ENCODE measurements around the gene HPGDS.
"Not testable (repeated sequence)": the region's sequence is repeated elsewhere in the genome, so short reads cannot be mapped to it uniquely, and the experiment has no call there.

Gene HPGDS

GRCh38 chr4:94356444-94356843 is 13.8 kb upstream of the HPGDS start:
- no peak for DNase-seq

- DNase-seq: no peak
Observed at GRCh38 chr4:94354474-94354896, 11.8 kb upstream of the HPGDS start.

DNA sequence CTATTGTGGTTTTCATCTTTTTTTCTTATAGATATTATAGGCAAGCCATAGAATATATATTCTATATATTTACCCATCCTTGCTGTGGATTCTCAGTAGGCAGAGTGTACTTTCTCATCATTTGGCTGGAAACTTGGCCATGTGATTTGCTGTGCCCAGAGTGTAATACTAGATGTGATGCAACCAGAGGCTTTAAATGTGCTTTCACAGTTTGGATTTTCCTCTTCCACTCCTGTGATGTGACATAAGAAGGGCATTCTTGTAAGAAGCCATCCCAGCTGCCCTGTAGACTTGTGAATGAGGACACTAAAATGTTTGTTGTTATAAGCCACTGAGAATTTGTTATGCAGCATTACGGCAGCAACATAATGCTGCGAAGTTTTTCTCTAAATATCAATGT is 10.4 kb upstream of the HPGDS start:
- DNase-seq: no peak

GRCh38 chr4:94352163-94352562 is 9.5 kb upstream of the HPGDS start:
- DNase-seq: no peak

GRCh38 chr4:94351319-94351718 is 8.7 kb upstream of the HPGDS start:
- DNase-seq: no peak

DNA sequence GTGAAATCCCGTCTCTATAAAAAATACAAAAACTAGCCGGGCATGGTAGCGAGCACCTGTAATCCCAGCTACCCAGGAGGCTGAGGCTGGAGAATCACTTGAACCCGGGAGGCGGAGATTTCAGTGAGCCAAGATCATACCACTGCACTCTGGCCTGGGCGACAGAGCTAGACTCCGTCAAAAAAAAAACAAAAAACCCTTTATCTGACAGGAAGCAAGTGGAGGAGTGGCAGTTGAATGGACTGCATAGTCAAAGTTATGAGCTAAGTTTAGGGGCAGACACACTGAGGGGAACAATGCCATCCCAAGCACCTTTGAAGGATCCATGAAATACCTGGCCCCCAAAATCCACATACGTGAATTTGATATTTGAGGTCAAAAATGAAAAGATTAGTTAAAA is 7.5 kb upstream of the HPGDS start:
- DNase-seq: no peak

GRCh38 chr4:94349193-94349592 is 6.6 kb upstream of the HPGDS start:
- no peak for DNase-seq

DNA sequence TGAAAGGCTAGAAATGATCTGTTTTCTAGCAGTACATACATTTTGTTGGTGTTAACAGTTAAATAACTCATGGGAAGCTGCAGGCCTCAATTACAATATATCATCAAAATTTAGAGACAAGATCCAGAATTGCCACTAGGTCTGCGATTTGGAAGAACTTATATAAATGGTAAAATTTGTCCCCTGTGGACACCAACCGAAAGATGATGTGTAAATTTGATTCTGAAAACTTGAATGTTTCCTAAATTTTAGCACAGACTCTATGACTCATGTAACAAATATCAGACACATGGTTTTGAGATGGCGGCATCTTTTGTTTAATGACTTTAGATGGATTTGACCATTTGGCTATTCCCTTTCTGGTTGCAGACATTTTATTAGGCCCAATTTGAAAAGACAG is 6.0 kb upstream of the HPGDS start:
- DNase-seq: no peak

GRCh38 chr4:94346541-94346940 is 3.9 kb upstream of the HPGDS start:
- DNase-seq: no peak

DNA sequence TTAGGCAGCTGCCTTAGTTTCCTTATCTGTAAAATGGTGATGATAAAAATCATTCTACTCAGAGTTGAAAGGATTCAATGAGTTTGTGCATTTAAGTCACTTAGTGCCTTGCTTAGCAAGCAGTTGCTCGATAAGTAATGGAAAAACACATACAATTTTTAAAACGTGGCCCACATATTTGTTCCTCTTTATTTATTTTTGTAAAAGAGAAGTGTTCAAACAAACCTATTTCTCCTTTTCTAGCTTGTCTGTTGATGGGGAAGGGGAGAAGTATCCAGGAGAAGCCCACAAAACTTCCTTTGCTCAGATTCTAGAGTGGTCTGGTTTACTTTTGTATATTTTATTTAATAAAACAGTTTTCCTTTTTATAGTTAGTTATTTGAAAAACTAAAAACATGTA is 3.3 kb upstream of the HPGDS start:
- DNase-seq: no peak

DNA sequence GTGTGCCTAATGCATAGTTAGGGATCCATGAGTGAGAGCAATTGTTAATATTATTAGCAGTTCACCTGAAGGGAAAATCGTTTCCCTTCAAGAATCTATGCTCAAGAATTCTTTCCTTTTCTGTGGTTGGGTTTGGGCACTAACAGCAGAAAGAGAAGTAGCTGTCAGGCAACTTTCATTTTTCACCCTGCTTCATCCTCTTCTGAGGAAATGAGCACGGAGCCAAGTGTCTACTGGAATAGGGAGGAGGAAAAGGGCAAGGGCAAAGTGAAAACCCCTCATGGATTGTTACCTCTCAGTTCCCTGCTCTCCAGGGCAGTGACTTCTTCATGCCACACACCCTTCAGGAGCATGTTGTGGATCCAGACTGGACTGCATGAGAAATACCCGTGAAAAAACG is 2.6 kb upstream of the HPGDS start:
- no peak for DNase-seq

DNA sequence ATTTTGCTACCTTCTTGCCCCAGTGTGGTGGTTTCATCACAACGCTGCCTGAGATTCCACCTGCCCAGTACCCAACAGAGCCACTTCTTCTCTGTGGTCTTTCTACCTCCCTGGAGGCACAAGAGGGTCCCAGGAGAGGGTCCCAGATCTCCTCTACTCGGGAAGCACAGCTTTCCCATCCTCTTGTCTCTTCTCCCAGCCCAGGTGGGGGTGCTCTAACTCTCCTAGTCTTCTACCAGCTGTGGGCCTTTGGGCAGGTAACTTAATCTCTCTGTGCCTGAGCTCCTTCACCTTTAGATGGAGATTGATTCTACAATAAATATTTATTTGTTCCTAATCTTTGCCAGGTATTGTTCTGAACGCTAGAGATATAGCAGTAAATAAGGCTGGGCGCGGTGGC is 1.8 kb upstream of the HPGDS start:
- no peak for DNase-seq

DNA sequence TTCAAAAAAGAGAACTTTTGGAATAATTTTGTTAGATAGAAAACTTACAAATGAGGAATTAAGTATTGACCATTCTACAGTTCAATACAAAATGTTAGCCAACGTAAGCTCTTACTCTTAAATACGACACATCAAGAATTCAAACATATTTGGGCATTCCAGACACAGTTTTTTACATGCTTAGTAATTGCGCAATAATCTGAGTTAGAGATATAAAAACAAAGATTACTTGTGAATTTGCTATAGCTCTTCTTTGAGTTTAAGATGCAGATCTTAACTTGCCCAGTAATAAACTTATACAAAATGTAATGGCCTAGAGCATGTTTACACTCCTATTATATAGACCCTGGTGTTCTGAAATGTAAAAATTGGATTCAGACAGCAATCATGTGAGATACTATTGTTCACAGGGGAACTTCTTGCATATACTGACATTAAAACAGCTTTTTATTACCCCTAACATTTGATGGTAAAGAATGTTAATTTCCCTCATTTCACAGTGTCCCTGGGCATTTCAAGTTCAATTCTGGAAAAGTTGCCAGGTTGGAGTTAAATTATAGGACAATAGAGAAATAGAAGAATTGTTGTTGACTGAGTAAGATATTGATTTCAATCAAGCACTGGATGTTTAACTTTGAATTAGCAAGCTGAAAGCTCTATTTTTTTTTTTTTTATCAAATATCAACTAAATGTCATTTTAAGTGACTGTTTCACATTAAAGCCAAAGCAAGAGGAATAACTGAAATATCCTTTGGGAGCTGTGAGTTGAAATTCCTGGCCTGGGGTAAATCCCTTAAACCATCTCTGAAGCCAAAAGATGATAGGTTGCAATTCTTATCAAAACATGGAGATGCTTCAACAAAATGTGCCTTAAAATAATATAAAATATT is 910 bp downstream of the HPGDS start:
- no peak for DNase-seq

- DNase-seq: no peak
Observed at GRCh38 chr4:94339779-94340178, 2.9 kb downstream of the HPGDS start.

DNA sequence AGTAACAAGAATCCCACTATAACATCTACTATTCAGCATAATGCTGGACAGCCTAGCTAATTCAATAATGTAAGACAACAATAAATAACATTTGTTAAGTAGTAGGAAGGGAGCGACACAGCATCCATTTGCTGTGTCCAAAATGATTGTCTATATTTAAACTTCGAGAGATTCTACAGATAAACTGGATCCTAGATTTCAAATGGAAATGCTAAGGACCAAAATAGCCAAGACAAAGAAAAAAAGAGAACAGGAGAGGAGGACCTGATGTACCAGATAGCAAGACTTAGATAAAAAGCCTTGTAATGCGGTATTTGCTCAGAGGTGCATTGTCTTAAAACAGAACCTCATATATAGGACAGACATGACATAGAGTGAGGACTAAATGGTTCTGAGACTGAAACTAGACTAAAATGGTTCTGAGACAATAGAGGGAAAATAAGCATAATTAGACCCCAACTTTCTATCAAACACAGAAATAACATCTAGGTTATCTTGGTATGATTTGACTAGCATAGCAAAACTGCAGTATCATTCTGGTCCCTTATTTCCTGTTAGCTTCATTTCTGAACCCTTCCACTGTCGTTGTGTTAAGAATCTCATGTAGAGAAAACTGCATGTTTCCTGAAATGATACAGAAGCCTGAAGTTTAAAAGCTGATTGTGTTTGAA is 3.8 kb downstream of the HPGDS start:
- DNase-seq: no peak

- DNase-seq: not testable (repeated sequence)
Observed at GRCh38 chr4:94336791-94337190, 5.8 kb downstream of the HPGDS start.

- no peak for DNase-seq
Observed at GRCh38 chr4:94336303-94336702, 6.3 kb downstream of the HPGDS start.

- DNase-seq: no peak
Observed at GRCh38 chr4:94334962-94335361, 7.7 kb downstream of the HPGDS start.

- no peak for DNase-seq
Observed at GRCh38 chr4:94334476-94334875, 8.2 kb downstream of the HPGDS start.

GRCh38 chr4:94333866-94334265 is 8.8 kb downstream of the HPGDS start:
- DNase-seq: no peak

GRCh38 chr4:94332983-94333590 is 9.5 kb downstream of the HPGDS start:
- no peak for DNase-seq

DNA sequence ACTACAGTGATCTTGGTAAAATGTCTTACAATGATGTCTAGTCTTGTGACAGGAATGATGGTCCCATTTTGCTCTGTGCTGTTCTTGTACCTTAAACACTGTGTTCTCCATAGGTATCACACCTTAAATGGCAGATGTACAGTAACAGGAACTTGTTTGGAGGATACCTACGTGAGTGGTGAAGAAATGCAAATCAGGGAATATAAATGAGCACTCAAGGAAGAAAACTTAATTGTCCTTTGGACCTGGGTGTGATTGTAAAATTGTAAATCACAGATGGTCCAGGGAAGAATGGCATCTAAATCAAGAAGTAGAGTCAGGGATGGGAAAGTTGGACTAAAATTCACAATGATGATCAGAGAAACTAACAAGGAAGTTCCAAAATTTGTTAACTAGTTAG is 12.7 kb downstream of the HPGDS start:
- no peak for DNase-seq

- DNase-seq: no peak
Observed at GRCh38 chr4:94325835-94326234, 16.8 kb downstream of the HPGDS start.

DNA sequence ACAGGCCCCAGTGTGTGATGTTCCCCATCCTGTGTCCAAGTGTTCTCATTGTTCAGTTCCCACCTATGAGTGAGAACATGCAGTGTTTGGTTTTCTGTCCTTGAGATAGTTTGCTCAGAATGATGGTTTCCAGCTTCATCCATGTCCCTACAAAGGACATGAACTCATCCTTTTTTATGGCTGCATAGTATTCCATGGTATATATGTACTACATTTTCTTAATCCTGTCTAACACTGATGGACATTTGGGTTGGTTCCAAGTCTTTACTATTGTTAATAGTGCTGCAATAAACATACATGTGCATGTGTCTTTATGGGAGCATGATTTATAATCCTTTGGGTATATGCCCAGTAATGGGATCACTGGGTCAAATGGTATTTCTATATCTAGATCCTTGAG is 22.7 kb downstream of the HPGDS start:
- DNase-seq: not testable (repeated sequence)
